Measurements from ENCODE around the gene GPA33.

GRCh38 chr1:167054531-167054930 lies 35.6 kb downstream of the GPA33 start:
- no peak for TF ChIP-seq RARB (CRISPR knock-in tag; IDR thresholded peaks at IDR 0.05)
- TF ChIP-seq ZFP36 (IDR thresholded peaks at IDR 0.05; ENCODE audit: borderline replicate concordance, partially characterized antibody): no peak
- TF ChIP-seq CTCF (IDR thresholded peaks at IDR 0.05): no peak
- TF ChIP-seq CEBPB (IDR thresholded peaks at IDR 0.05): no peak
- TF ChIP-seq JUN (IDR thresholded peaks at IDR 0.05): no peak
- no peak for TF ChIP-seq POLR2AphosphoS2 (conservative IDR thresholded peaks at IDR 0.05; ENCODE audit: low read length)
- no peak for TF ChIP-seq RFX5 (IDR thresholded peaks at IDR 0.05)
- no peak for TF ChIP-seq REST (IDR thresholded peaks at IDR 0.05)
- TF ChIP-seq POLR2A (IDR thresholded peaks at IDR 0.05; ENCODE audit: low read length): no peak
- TF ChIP-seq MAX (IDR thresholded peaks at IDR 0.05): no peak
